ENCODE data around the gene IST1. TPM values are rescaled to one million over a fixed set of nuclear protein-coding genes. Genes with fewer than 3 reads are reported as not detected.

IST1 gene
- 236 TPM for polyA plus RNA-seq
- long read RNA-seq, donor 1, full-length matches to known transcripts = 21 of 26 reads
- long read RNA-seq, donor 1, partial matches to known transcripts = 5 of 26 reads
- long read RNA-seq, donor 1, other reads (novel, unspliced or antisense) = 0 of 26 reads
- long read RNA-seq, donor 2, full-length matches to known transcripts = 40 of 50 reads
- long read RNA-seq, donor 2, partial matches to known transcripts = 10 of 50 reads
- long read RNA-seq, donor 2, other reads (novel, unspliced or antisense) = 0 of 50 reads
- long read RNA-seq, donor 3 = 0 reads
- long read RNA-seq, donor 4, full-length matches to known transcripts = 5 of 5 reads
- long read RNA-seq, donor 4, partial matches to known transcripts = 0 of 5 reads
- long read RNA-seq, donor 4, other reads (novel, unspliced or antisense) = 0 of 5 reads
- long read RNA-seq, donor 5, full-length matches to known transcripts = 33 of 38 reads
- long read RNA-seq, donor 5, partial matches to known transcripts = 5 of 38 reads
- long read RNA-seq, donor 5, other reads (novel, unspliced or antisense) = 0 of 38 reads
- long read RNA-seq, donor 6, full-length matches to known transcripts = 25 of 69 reads
- long read RNA-seq, donor 6, partial matches to known transcripts = 44 of 69 reads
- long read RNA-seq, donor 6, other reads (novel, unspliced or antisense) = 0 of 69 reads
- long read RNA-seq, donor 7, full-length matches to known transcripts = 23 of 42 reads
- long read RNA-seq, donor 7, partial matches to known transcripts = 19 of 42 reads
- long read RNA-seq, donor 7, other reads (novel, unspliced or antisense) = 0 of 42 reads
- long read RNA-seq, donor 8, full-length matches to known transcripts = 47 of 71 reads
- long read RNA-seq, donor 8, partial matches to known transcripts = 24 of 71 reads
- long read RNA-seq, donor 8, other reads (novel, unspliced or antisense) = 0 of 71 reads
- long read RNA-seq, donor 9, full-length matches to known transcripts = 28 of 34 reads
- long read RNA-seq, donor 9, partial matches to known transcripts = 6 of 34 reads
- long read RNA-seq, donor 9, other reads (novel, unspliced or antisense) = 0 of 34 reads
- long read RNA-seq, donor 10, full-length matches to known transcripts = 35 of 45 reads
- long read RNA-seq, donor 10, partial matches to known transcripts = 5 of 45 reads
- long read RNA-seq, donor 10, other reads (novel, unspliced or antisense) = 5 of 45 reads
- long read RNA-seq, donor 11, full-length matches to known transcripts = 22 of 22 reads
- long read RNA-seq, donor 11, partial matches to known transcripts = 0 of 22 reads
- long read RNA-seq, donor 11, other reads (novel, unspliced or antisense) = 0 of 22 reads

- H3K4me3 ChIP-seq (ENCODE audit: low read length) = peak within 1 kb of the TSS; percentile 89
- DNase-seq = peak; percentile 98 to 99
- no peaks in the 10 kb centered on the region for H3K9me3 ChIP-seq (ENCODE audit: control insufficient read depth, low read depth, low read length)
- H3K4me1 ChIP-seq (ENCODE audit: control insufficient read depth, insufficient read depth, low read length) = peaks cover 16% of the 10 kb centered on the region
- no CpG with 5 or more reads among the region's 67 CpGs for WGBS (ENCODE audit: insufficient coverage, low lambda C conversion rate)
- peaks cover 3% of the 10 kb centered on the region for H3K36me3 ChIP-seq (ENCODE audit: control insufficient read depth, insufficient read depth, low read length)
- no peaks in the 10 kb centered on the region for H3K27me3 ChIP-seq (ENCODE audit: control insufficient read depth, insufficient read depth, low read length)
- peak within 1 kb of the TSS; percentile 97 for H3K27ac ChIP-seq (ENCODE audit: low read length)
Measured at GRCh38 chr16:71894921-71895678, at the start of gene IST1. TSS of gene IST1 (plus strand) at chr16:71895531. CDS start at chr16:71915641, 20,110 bp downstream.

DNA sequence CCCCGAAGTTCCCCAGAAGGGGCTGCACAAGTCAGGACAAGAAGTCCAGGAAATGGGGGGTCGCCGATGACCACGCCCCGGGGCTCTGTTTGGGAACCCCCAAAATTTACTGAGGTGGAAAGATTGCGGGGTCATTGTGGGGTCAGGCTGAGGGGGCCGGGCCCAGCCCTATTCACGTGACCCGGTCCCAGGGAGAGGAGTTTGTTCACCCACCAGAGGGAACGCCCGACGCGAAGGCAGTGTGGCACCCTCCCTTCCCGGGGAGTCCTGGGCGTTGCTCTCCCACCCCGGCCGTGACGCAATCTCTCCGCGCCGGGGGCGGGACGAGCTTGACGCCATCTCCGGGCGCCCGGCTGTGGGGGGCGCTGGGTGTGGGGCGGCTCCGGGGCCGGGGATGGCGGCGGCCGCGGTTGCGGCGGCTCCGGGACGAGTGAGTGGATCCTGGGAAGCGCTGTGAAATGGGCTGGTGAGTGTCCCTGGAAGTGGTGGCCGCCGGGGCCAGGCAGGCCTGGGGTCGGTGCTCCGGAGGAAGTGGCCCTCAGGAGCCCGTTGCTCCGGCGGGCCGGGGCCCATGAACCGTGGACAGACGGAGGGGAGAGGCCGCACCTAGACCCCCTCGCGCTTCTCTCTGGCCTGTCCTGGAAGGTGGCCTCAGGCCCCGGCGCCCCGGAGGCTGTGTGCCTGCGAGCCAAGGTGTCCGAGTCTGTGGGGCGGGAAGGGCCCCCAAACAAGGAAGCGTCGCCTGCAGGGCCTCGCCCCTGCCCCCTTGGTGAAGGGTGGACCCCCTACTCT lies 49.5 kb upstream of the IST1 start, which contains the start of gene ATXN1L:
Gene ATXN1L (plus strand): TSS at position 338 of the 792 bp plus-strand sequence. CDS start 3,765 bp downstream, outside the sequence.
- WGBS (ENCODE audit: insufficient coverage, low lambda C conversion rate) = no CpG with 5 or more reads among the region's 62 CpGs
- no peaks in the 10 kb centered on the region for H3K27me3 ChIP-seq (ENCODE audit: control insufficient read depth, insufficient read depth, low read length)
- H3K36me3 ChIP-seq (ENCODE audit: control insufficient read depth, insufficient read depth, low read length) = peaks cover 25% of the 10 kb centered on the region
- peaks cover 7% of the 10 kb centered on the region for H3K4me1 ChIP-seq (ENCODE audit: control insufficient read depth, insufficient read depth, low read length)
- DNase-seq = peak; percentile 93 to 94
- H3K4me3 ChIP-seq (ENCODE audit: low read length) = peak within 1 kb of the TSS; percentile 100
- H3K27ac ChIP-seq (ENCODE audit: low read length) = peak within 1 kb of the TSS; percentile 73
- H3K9me3 ChIP-seq (ENCODE audit: control insufficient read depth, low read depth, low read length) = no peaks in the 10 kb centered on the region

GRCh38 chr16:71846431-71846830 lies 48.9 kb upstream of the IST1 start:
- Histone ChIP-seq H3K9me3 (ENCODE audit: control insufficient read depth, low read depth, low read length) (no peaks in the 10 kb centered on the region), H3K27me3 (ENCODE audit: control insufficient read depth, insufficient read depth, low read length) (no peaks in the 10 kb centered on the region), H3K4me1 (ENCODE audit: control insufficient read depth, insufficient read depth, low read length) (peaks cover 7% of the 10 kb centered on the region), H3K27ac (ENCODE audit: low read length) (peak overlapping the region; percentile 71), H3K4me3 (ENCODE audit: low read length) (peak overlapping the region; percentile 100), H3K36me3 (ENCODE audit: control insufficient read depth, insufficient read depth, low read length) (peaks cover 31% of the 10 kb centered on the region)
- DNase-seq = peak in 1 of 2 donors; percentile 37
- WGBS (ENCODE audit: insufficient coverage, low lambda C conversion rate) = no CpG with 5 or more reads among the region's 20 CpGs

- peaks cover 7% of the 10 kb centered on the region for H3K4me1 ChIP-seq (ENCODE audit: control insufficient read depth, insufficient read depth, low read length)
- peak overlapping the region; percentile 100 for H3K4me3 ChIP-seq (ENCODE audit: low read length)
- no CpG with 5 or more reads among the region's 3 CpGs for WGBS (ENCODE audit: insufficient coverage, low lambda C conversion rate)
- H3K36me3 ChIP-seq (ENCODE audit: control insufficient read depth, insufficient read depth, low read length) = peaks cover 37% of the 10 kb centered on the region
- no peaks in the 10 kb centered on the region for H3K9me3 ChIP-seq (ENCODE audit: control insufficient read depth, low read depth, low read length)
- no peaks in the 10 kb centered on the region for H3K27me3 ChIP-seq (ENCODE audit: control insufficient read depth, insufficient read depth, low read length)
- DNase-seq = no peak
- H3K27ac ChIP-seq (ENCODE audit: low read length) = peak overlapping the region; percentile 71
Measured at GRCh38 chr16:71847096-71847495, 48.2 kb upstream of the IST1 start.

- no peak overlapping the region for H3K4me3 ChIP-seq (ENCODE audit: low read length)
- no peaks in the 10 kb centered on the region for H3K27me3 ChIP-seq (ENCODE audit: control insufficient read depth, insufficient read depth, low read length)
- no peak for DNase-seq
- peaks cover 47% of the 10 kb centered on the region for H3K36me3 ChIP-seq (ENCODE audit: control insufficient read depth, insufficient read depth, low read length)
- no peak overlapping the region for H3K27ac ChIP-seq (ENCODE audit: low read length)
- 100% methylated on average over 1 of the region's 6 CpGs for WGBS (ENCODE audit: insufficient coverage, low lambda C conversion rate)
- H3K9me3 ChIP-seq (ENCODE audit: control insufficient read depth, low read depth, low read length) = no peaks in the 10 kb centered on the region
- H3K4me1 ChIP-seq (ENCODE audit: control insufficient read depth, insufficient read depth, low read length) = peaks cover 8% of the 10 kb centered on the region
Measured at GRCh38 chr16:71848622-71849021, 46.7 kb upstream of the IST1 start.

GRCh38 chr16:71851746-71852145 lies 43.6 kb upstream of the IST1 start:
- no peak overlapping the region for H3K27ac ChIP-seq (ENCODE audit: low read length)
- H3K27me3 ChIP-seq (ENCODE audit: control insufficient read depth, insufficient read depth, low read length) = no peaks in the 10 kb centered on the region
- H3K4me3 ChIP-seq (ENCODE audit: low read length) = no peak overlapping the region
- H3K9me3 ChIP-seq (ENCODE audit: control insufficient read depth, low read depth, low read length) = no peaks in the 10 kb centered on the region
- peaks cover 10% of the 10 kb centered on the region for H3K4me1 ChIP-seq (ENCODE audit: control insufficient read depth, insufficient read depth, low read length)
- peaks cover 65% of the 10 kb centered on the region for H3K36me3 ChIP-seq (ENCODE audit: control insufficient read depth, insufficient read depth, low read length)
- DNase-seq = no peak
- no CpG with 5 or more reads among the region's 8 CpGs for WGBS (ENCODE audit: insufficient coverage, low lambda C conversion rate)

GRCh38 chr16:71852158-71852557 lies 43.2 kb upstream of the IST1 start:
- Histone ChIP-seq H3K4me3 (ENCODE audit: low read length) (no peak overlapping the region), H3K4me1 (ENCODE audit: control insufficient read depth, insufficient read depth, low read length) (peaks cover 6% of the 10 kb centered on the region), H3K27ac (ENCODE audit: low read length) (no peak overlapping the region), H3K9me3 (ENCODE audit: control insufficient read depth, low read depth, low read length) (no peaks in the 10 kb centered on the region), H3K36me3 (ENCODE audit: control insufficient read depth, insufficient read depth, low read length) (peaks cover 65% of the 10 kb centered on the region), H3K27me3 (ENCODE audit: control insufficient read depth, insufficient read depth, low read length) (no peaks in the 10 kb centered on the region)
- DNase-seq = no peak
- WGBS (ENCODE audit: insufficient coverage, low lambda C conversion rate) = no CpG with 5 or more reads among the region's 3 CpGs

- Histone ChIP-seq H3K36me3 (ENCODE audit: control insufficient read depth, insufficient read depth, low read length) (peaks cover 65% of the 10 kb centered on the region), H3K4me3 (ENCODE audit: low read length) (no peak overlapping the region), H3K4me1 (ENCODE audit: control insufficient read depth, insufficient read depth, low read length) (peaks cover 4% of the 10 kb centered on the region), H3K27me3 (ENCODE audit: control insufficient read depth, insufficient read depth, low read length) (no peaks in the 10 kb centered on the region), H3K27ac (ENCODE audit: low read length) (no peak overlapping the region), H3K9me3 (ENCODE audit: control insufficient read depth, low read depth, low read length) (no peaks in the 10 kb centered on the region)
- WGBS (ENCODE audit: insufficient coverage, low lambda C conversion rate) = no CpG with 5 or more reads among the region's 4 CpGs
- DNase-seq = no peak
Measured at GRCh38 chr16:71852561-71852960, 42.8 kb upstream of the IST1 start.

- WGBS (ENCODE audit: insufficient coverage, low lambda C conversion rate) = no CpG with 5 or more reads among the region's 4 CpGs
- Histone ChIP-seq H3K4me3 (ENCODE audit: low read length) (no peak overlapping the region), H3K9me3 (ENCODE audit: control insufficient read depth, low read depth, low read length) (no peaks in the 10 kb centered on the region), H3K27me3 (ENCODE audit: control insufficient read depth, insufficient read depth, low read length) (no peaks in the 10 kb centered on the region), H3K27ac (ENCODE audit: low read length) (no peak overlapping the region), H3K36me3 (ENCODE audit: control insufficient read depth, insufficient read depth, low read length) (peaks cover 62% of the 10 kb centered on the region), H3K4me1 (ENCODE audit: control insufficient read depth, insufficient read depth, low read length) (peaks cover 4% of the 10 kb centered on the region)
- peak; percentile 24 to 60 for DNase-seq
Measured at GRCh38 chr16:71853413-71853812, 41.9 kb upstream of the IST1 start.

Measured in large intestine (tissue), 12 donors.